GM21737 (cell line): Measurements from ENCODE around the gene CAPG.
"Not testable (repeated sequence)": the region's sequence is repeated elsewhere in the genome, so short reads cannot be mapped to it uniquely, and the experiment has no call there.

Source experiments
- ATAC-seq: cut with Tn5 transposase; IDR thresholded peaks from one replicate; pipeline ENCODE4 v1.9.1; 2021; ENCODE audit warnings: mild to moderate bottlenecking, moderate library complexity; ENCODE audit not compliant: unreplicated experiment

The CAPG gene

GRCh38 chr2:85398426-85399182 lies 11.6 kb downstream of the CAPG start:
- no peak for ATAC-seq

- ATAC-seq: no peak
These were observed 12.2 kb downstream of the CAPG start for GRCh38 chr2:85397925-85398331.

- no peak for ATAC-seq
These were observed 13.4 kb downstream of the CAPG start for GRCh38 chr2:85396531-85397470.

- ATAC-seq: no peak
These were observed 14.2 kb downstream of the CAPG start for GRCh38 chr2:85395912-85396475.

GRCh38 chr2:85394976-85395375 lies 15.2 kb downstream of the CAPG start:
- no peak for ATAC-seq

GRCh38 chr2:85394261-85394681 lies 15.9 kb downstream of the CAPG start:
- no peak for ATAC-seq

- ATAC-seq: no peak
These were observed 16.3 kb downstream of the CAPG start for GRCh38 chr2:85393836-85394235.

- no peak for ATAC-seq
These were observed 19.1 kb downstream of the CAPG start for GRCh38 chr2:85390941-85391669.

GRCh38 chr2:85388878-85389538 lies 21.2 kb downstream of the CAPG start:
- no peak for ATAC-seq

- ATAC-seq: no peak
These were observed 22.4 kb downstream of the CAPG start for GRCh38 chr2:85387754-85388153.

- no peak for ATAC-seq
These were observed 24.4 kb downstream of the CAPG start for GRCh38 chr2:85385746-85386145.

- ATAC-seq: no peak
These were observed 26.3 kb downstream of the CAPG start for GRCh38 chr2:85383850-85384249.

- not testable (repeated sequence) for ATAC-seq
These were observed 27.0 kb downstream of the CAPG start for GRCh38 chr2:85383151-85383550.

GRCh38 chr2:85380048-85380447 lies 30.1 kb downstream of the CAPG start:
- ATAC-seq: no peak

- no peak for ATAC-seq
These were observed 31.9 kb downstream of the CAPG start for GRCh38 chr2:85378257-85378656.

GRCh38 chr2:85377083-85377482 lies 33.1 kb downstream of the CAPG start:
- no peak for ATAC-seq

GRCh38 chr2:85376291-85377065 lies 33.7 kb downstream of the CAPG start:
- no peak for ATAC-seq

GRCh38 chr2:85371045-85371444 lies 39.1 kb downstream of the CAPG start:
- ATAC-seq: no peak

- ATAC-seq: no peak
These were observed 40.7 kb downstream of the CAPG start for GRCh38 chr2:85369500-85369899.

- ATAC-seq: no peak
These were observed 41.2 kb downstream of the CAPG start for GRCh38 chr2:85368921-85369320.
